ENCODE results near the gene CFAP57. TPM values are rescaled to one million over a fixed set of nuclear protein-coding genes. Genes with fewer than 3 reads are reported as not detected.

Gene CFAP57
- polyA plus RNA-seq, 2 of the 4 experiments (the other 2 are of a cell fraction): 0.54 to 0.80 TPM

DNA sequence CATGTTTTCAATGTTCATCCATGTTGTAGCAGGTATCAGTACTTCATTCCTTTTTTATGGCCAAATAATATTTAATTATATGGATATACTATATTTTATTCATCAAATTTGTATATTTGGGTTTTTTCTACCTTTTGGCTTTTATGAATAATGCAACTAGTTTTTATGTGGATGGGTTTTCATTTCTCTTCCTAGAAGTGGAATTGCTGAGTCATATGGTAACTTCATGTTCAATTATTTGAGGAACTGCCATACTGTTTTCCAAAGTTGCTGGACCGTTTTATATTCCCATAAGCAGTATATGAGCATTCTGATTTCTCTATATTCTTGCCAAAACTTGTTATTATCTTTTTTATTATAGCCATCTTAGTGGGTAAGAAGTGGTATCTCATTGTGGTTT is 16.0 kb downstream of the CFAP57 start:
- FAIRE-seq: no peak

DNA sequence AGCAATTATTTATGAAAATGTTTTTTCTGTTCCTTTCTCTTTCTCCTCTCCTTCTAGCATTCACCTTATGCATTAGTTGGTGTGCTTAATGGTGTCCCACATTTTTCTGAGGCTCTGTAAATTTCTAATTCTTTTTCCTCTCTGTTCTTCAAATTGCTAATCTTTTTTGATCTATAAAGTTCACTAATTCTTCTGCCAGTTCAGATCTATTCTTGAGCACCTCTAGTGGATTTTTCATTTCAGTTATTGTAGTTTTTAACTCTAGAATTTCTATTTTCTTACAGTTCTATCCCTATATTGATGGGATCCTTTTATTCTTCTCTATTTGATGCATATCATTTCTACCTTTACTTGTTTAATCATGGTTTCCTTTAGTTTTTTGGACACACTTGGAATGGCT is 22.4 kb downstream of the CFAP57 start:
- H3K4me2 ChIP-seq: no peak overlapping the region
- ATAC-seq: no peak
- H3K4me3 ChIP-seq: no peak overlapping the region
- FAIRE-seq: no peak
- no peak for DNase-seq (ENCODE audit: low read depth in 1 of 2, low spot score in 1 of 2)
- H3K4me1 ChIP-seq: no peaks in the 10 kb centered on the region
- ChIA-PET CTCF (no interaction called here), POLR2A (no interaction called here)
- H3K27ac ChIP-seq: no peak overlapping the region
- TF ChIP-seq, protein P1, sequence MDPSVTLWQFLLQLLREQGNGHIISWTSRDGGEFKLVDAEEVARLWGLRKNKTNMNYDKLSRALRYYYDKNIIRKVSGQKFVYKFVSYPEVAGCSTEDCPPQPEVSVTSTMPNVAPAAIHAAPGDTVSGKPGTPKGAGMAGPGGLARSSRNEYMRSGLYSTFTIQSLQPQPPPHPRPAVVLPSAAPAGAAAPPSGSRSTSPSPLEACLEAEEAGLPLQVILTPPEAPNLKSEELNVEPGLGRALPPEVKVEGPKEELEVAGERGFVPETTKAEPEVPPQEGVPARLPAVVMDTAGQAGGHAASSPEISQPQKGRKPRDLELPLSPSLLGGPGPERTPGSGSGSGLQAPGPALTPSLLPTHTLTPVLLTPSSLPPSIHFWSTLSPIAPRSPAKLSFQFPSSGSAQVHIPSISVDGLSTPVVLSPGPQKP (IDR thresholded peaks at IDR 0.05; ENCODE audit: low read depth, low read length): no peak
- TF ChIP-seq HDAC2 (IDR thresholded peaks at IDR 0.05): no peak
- TF ChIP-seq ZSCAN20 (CRISPR knock-in tag; IDR thresholded peaks at IDR 0.05): no peak
- TF ChIP-seq HOXB5 (CRISPR knock-in tag; IDR thresholded peaks at IDR 0.05): no peak
- TF ChIP-seq RCOR1 (IDR thresholded peaks at IDR 0.05; ENCODE audit: low read depth, low read length): no peak
- no peak for TF ChIP-seq CBX2 (IDR thresholded peaks at IDR 0.05; ENCODE audit: borderline replicate concordance, low read depth)
- no peak for TF ChIP-seq ZNF302 (CRISPR knock-in tag; IDR thresholded peaks at IDR 0.05)
- no peak for TF ChIP-seq EP300 (IDR thresholded peaks at IDR 0.05)
- TF ChIP-seq, protein P2, sequence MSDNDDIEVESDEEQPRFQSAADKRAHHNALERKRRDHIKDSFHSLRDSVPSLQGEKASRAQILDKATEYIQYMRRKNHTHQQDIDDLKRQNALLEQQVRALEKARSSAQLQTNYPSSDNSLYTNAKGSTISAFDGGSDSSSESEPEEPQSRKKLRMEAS (IDR thresholded peaks at IDR 0.05): no peak
- TF ChIP-seq SMC3 (IDR thresholded peaks at IDR 0.05): no peak
- no peak for TF ChIP-seq EHMT2 (IDR thresholded peaks at IDR 0.05; ENCODE audit: low read depth)
- H3K9me3 ChIP-seq: peaks cover 11% of the 10 kb centered on the region; the same call in 2 of the 3 replicates

More for the DNA sequence above, 16.0 kb downstream of the CFAP57 start:
- H3K4me3 ChIP-seq: no peak overlapping the region
- POLR2A ChIA-PET: no interaction called here
- 88% methylated on average over 1 of the region's 1 CpG for WGBS (ENCODE audit: missing lambda C conversion rate)
- H3K4me1 ChIP-seq: no peaks in the 10 kb centered on the region
- TF ChIP-seq NFE2L2 (conservative IDR thresholded peaks at IDR 0.05; ENCODE audit: low read length): 0 out of 2 replicates have a peak, but pooled peaks have one; percentile 22
- no peak for TF ChIP-seq FOSL2 (IDR thresholded peaks at IDR 0.05)
- no peak for TF ChIP-seq FOSL2 (CRISPR knock-in tag; IDR thresholded peaks at IDR 0.05)
- TF ChIP-seq MAFK (IDR thresholded peaks at IDR 0.05; ENCODE audit: partially characterized antibody): peak; percentile 12
- TF ChIP-seq RCOR1 (IDR thresholded peaks at IDR 0.05; ENCODE audit: low read depth, low read length): no peak
- CTCF ChIA-PET: no interaction called here
- no peak overlapping the region for H3K27ac ChIP-seq
- no peak overlapping the region for H3K4me2 ChIP-seq
- H3K9me3 ChIP-seq: no peaks in the 10 kb centered on the region
- DNase-seq (ENCODE audit: low read depth in 1 of 2, low spot score in 1 of 2) (no peak), ATAC-seq (no peak)

DNA sequence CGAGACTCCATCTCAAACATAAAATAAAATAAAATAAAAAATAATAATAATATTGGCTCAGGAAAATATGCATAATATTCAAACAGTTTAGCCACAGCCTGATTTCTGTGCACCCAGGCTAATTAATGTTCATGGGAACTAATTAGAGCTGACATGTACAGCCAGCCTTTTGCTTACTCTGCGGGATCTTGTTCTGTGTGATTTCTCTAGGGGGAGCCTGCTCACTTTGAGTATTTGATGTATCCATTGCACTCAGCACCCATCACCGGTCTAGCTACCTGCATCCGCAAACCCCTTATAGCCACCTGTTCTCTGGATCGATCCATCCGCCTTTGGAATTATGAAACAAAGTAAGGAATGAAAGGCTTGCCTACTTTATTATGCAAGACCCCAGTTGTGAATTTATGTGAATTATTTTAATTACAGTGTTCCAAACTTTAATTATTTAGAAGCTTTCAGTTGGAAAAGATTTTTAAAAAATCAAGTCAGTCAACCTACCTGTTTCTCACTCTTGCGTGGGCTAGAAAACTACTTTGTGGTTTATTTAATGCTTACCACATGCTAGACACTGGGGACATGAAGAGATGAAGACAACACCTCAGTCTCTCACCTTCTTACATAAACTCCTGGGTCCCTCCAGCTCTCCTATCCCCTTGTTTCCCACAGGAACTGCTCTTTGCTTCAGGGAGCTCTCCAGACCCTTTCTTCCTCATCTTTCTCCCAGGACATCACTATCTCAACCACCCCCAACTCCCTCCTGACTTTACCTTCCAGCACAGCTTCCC is 25.4 kb downstream of the CFAP57 start:
- ATAC-seq: no peak
- FAIRE-seq: no peak
- POLR2A ChIA-PET: no interaction called here
- TF ChIP-seq KDM5A (IDR thresholded peaks at IDR 0.05) (no peak), JUN (IDR thresholded peaks at IDR 0.05) (no peak), FOSL2 (IDR thresholded peaks at IDR 0.05) (no peak), FOSL2 (CRISPR knock-in tag; IDR thresholded peaks at IDR 0.05) (no peak), RAD21 (conservative IDR thresholded peaks at IDR 0.05 in 1 of 2, IDR thresholded peaks at IDR 0.05 in 1 of 2) (peak in 1 of 2 experiments; percentile 8; a peak in 1 of 5 replicates)
- CTCF ChIA-PET: interaction anchor here (0.8 kb wide), 1 partner anchor 29 kb away, joined by 7 read pairs; no protein-coding TSS in a partner anchor
- WGBS (ENCODE audit: missing lambda C conversion rate): 93% methylated on average over 7 of the region's 7 CpGs
- DNase-seq (ENCODE audit: low read depth in 1 of 2, low spot score in 1 of 2): no peak
- Histone ChIP-seq H3K27ac (no peak overlapping the region), H3K4me3 (no peak overlapping the region), H3K4me1 (no peaks in the 10 kb centered on the region), H3K9me3 (peaks cover 11% of the 10 kb centered on the region; the same call in 2 of the 3 replicates), H3K4me2 (no peak overlapping the region)

DNA sequence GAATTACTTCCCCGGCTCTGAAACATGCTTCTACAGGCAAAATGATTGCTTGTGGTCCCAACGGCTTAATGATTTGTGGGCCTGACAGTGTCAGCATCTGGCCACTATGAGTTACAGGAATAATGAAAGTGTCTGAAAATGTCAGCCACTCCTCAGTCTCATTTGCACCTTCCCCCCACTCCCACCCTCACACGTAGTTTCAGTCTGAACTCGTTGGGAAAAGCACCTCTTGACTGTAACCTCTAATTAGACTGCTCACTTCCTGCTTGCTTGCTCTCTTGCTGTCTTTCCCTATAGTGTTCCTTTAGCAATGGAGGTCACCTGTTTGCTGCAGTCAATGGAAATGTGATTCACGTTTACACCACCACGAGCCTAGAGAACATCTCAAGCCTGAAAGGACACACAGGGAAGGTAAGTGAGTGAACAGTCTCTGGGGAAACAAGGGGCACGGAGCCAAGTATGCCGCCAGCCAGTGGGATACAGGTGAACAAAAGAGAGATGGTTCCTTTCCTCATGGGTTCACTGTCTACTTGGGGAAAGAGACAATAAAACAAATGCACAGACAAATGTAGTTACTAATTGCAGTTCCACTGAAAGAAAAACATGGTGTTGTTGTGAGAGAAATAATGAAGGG is 27.1 kb downstream of the CFAP57 start:
- CTCF ChIA-PET: no interaction called here

More for the DNA sequence above, 27.1 kb downstream of the CFAP57 start:
- WGBS (ENCODE audit: missing lambda C conversion rate): 75% methylated on average over 8 of the region's 8 CpGs
- FAIRE-seq (no peak), ATAC-seq (no peak), DNase-seq (ENCODE audit: low read depth in 1 of 2, low spot score in 1 of 2) (no peak)
- no peak overlapping the region for H3K4me2 ChIP-seq
- no peak overlapping the region for H3K4me3 ChIP-seq
- H3K4me1 ChIP-seq: no peaks in the 10 kb centered on the region
- H3K9me3 ChIP-seq: peaks cover 11% of the 10 kb centered on the region; the same call in 2 of the 3 replicates
- TF ChIP-seq EHF (CRISPR knock-in tag; IDR thresholded peaks at IDR 0.05) (no peak), TP53 (CRISPR knock-in tag; IDR thresholded peaks at IDR 0.05) (no peak), CBX8 (IDR thresholded peaks at IDR 0.05) (no peak), RAD21 (conservative IDR thresholded peaks at IDR 0.05 in 1 of 2, IDR thresholded peaks at IDR 0.05 in 1 of 2) (no peak), TFCP2L1 (CRISPR knock-in tag; IDR thresholded peaks at IDR 0.05) (no peak)
- POLR2A ChIA-PET: no interaction called here
- no peak overlapping the region for H3K27ac ChIP-seq
